Inflammatory macrophage (primary cell): Measurements from ENCODE around the gene RASSF5.
"Not testable (repeated sequence)": the region's sequence is repeated elsewhere in the genome, so short reads cannot be mapped to it uniquely, and the experiment has no call there.

Experiments used
- DNase-seq, 2 donors: peaks; one replicate each; pipeline ENCODE4 v3.0.0-alpha.2; 2020 to 2022

RASSF5 gene

GRCh38 chr1:206477110-206477509, 30.2 kb upstream of the RASSF5 start:
- no peak for DNase-seq

GRCh38 chr1:206477581-206478380, 29.6 kb upstream of the RASSF5 start:
- DNase-seq = no peak

GRCh38 chr1:206478746-206479145, 28.6 kb upstream of the RASSF5 start:
- no peak for DNase-seq

- DNase-seq = peak; percentile 73 to 79
Measured at GRCh38 chr1:206479183-206480125, 27.9 kb upstream of the RASSF5 start.

GRCh38 chr1:206480211-206480610, 27.1 kb upstream of the RASSF5 start:
- no peak for DNase-seq

GRCh38 chr1:206482611-206483010, 24.7 kb upstream of the RASSF5 start:
- no peak for DNase-seq

- not testable (repeated sequence) for DNase-seq
Measured at GRCh38 chr1:206483864-206484263, 23.5 kb upstream of the RASSF5 start.

- DNase-seq = no peak
Measured at GRCh38 chr1:206484901-206485300, 22.4 kb upstream of the RASSF5 start.

- DNase-seq = peak; percentile 61 to 73
Measured at GRCh38 chr1:206486995-206487788, 20.1 kb upstream of the RASSF5 start.

- DNase-seq = no peak
Measured at GRCh38 chr1:206487970-206488369, 19.4 kb upstream of the RASSF5 start.

GRCh38 chr1:206488466-206488865, 18.9 kb upstream of the RASSF5 start:
- peak; percentile 36 to 60 for DNase-seq

- peak; percentile 62 to 67 for DNase-seq
Measured at GRCh38 chr1:206489980-206490770, 17.2 kb upstream of the RASSF5 start.

- no peak for DNase-seq
Measured at GRCh38 chr1:206490771-206491405, 16.4 kb upstream of the RASSF5 start.

- DNase-seq = no peak
Measured at GRCh38 chr1:206491616-206492015, 15.7 kb upstream of the RASSF5 start.

GRCh38 chr1:206492589-206492988, 14.7 kb upstream of the RASSF5 start:
- no peak for DNase-seq

GRCh38 chr1:206493279-206493678, 14.1 kb upstream of the RASSF5 start:
- DNase-seq = no peak

GRCh38 chr1:206495011-206495461, 12.3 kb upstream of the RASSF5 start:
- no peak for DNase-seq

- no peak for DNase-seq
Measured at GRCh38 chr1:206495493-206496046, 11.8 kb upstream of the RASSF5 start.

- peak; percentile 63 to 83 for DNase-seq
Measured at GRCh38 chr1:206496131-206496793, 11.1 kb upstream of the RASSF5 start.

- no peak for DNase-seq
Measured at GRCh38 chr1:206497363-206497762, 10.0 kb upstream of the RASSF5 start.
